ENCODE data around the gene GRID2IP. TPM values are rescaled to one million over a fixed set of nuclear protein-coding genes. Genes with fewer than 3 reads are reported as not detected.

The GRID2IP gene
- total RNA-seq, 1 experiment from 2014 or later, result not detected

GRCh38 chr7:6478186-6478585 is 73.1 kb downstream of the GRID2IP start:
- POLR2A ChIA-PET (ENCODE audit: low non-redundant PET), result interaction anchor here (0.6 kb wide), 1 partner anchor 38 kb away, joined by 4 read pairs; no protein-coding TSS in a partner anchor
- no peak overlapping the region for H3K4me3 ChIP-seq (ENCODE audit: low read depth, low read length, poor library complexity, severe bottlenecking)
- no peak for DNase-seq (ENCODE audit: low spot score)
- BruUV-seq (replicated peaks), result no TSS peak
- no peaks in the 10 kb centered on the region for H3K9me3 ChIP-seq (ENCODE audit: low read depth, low read length, poor library complexity, severe bottlenecking)
- CTCF ChIA-PET, result no interaction called here
- TF ChIP-seq EZH2 (IDR thresholded peaks at IDR 0.05; ENCODE audit: borderline replicate concordance, low read depth, low read length, poor library complexity, severe bottlenecking), result no peak
- TF ChIP-seq, protein P1, sequence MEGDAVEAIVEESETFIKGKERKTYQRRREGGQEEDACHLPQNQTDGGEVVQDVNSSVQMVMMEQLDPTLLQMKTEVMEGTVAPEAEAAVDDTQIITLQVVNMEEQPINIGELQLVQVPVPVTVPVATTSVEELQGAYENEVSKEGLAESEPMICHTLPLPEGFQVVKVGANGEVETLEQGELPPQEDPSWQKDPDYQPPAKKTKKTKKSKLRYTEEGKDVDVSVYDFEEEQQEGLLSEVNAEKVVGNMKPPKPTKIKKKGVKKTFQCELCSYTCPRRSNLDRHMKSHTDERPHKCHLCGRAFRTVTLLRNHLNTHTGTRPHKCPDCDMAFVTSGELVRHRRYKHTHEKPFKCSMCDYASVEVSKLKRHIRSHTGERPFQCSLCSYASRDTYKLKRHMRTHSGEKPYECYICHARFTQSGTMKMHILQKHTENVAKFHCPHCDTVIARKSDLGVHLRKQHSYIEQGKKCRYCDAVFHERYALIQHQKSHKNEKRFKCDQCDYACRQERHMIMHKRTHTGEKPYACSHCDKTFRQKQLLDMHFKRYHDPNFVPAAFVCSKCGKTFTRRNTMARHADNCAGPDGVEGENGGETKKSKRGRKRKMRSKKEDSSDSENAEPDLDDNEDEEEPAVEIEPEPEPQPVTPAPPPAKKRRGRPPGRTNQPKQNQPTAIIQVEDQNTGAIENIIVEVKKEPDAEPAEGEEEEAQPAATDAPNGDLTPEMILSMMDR (conservative IDR thresholded peaks at IDR 0.05; ENCODE audit: low read depth, low read length), result no peak
- no peak overlapping the region for H3K27ac ChIP-seq (ENCODE audit: low read depth, low read length, poor library complexity, severe bottlenecking)
- intact Hi-C loops (cut with micrococcal nuclease; ENCODE audit: unreplicated experiment), result no loop called here
- no peaks in the 10 kb centered on the region for H3K27me3 ChIP-seq (replicated peaks; ENCODE audit: insufficient read depth, low read depth, low read length, poor library complexity)
- peaks cover 12% of the 10 kb centered on the region for H3K4me1 ChIP-seq (ENCODE audit: insufficient read depth, low read length, poor library complexity, severe bottlenecking)
- peaks cover 31% of the 10 kb centered on the region for H3K36me3 ChIP-seq (ENCODE audit: insufficient read depth, low read length, poor library complexity, severe bottlenecking)

GRCh38 chr7:6477318-6477660 is 74.0 kb downstream of the GRID2IP start:
- BruUV-seq (replicated peaks), result no TSS peak
- H3K4me1 ChIP-seq (ENCODE audit: insufficient read depth, low read length, poor library complexity, severe bottlenecking), result peaks cover 8% of the 10 kb centered on the region
- POLR2A ChIA-PET (ENCODE audit: low non-redundant PET), result interaction anchor here (0.6 kb wide), 1 partner anchor 39 kb away, joined by 4 read pairs; no protein-coding TSS in a partner anchor
- CTCF ChIA-PET, result no interaction called here
- no peak overlapping the region for H3K27ac ChIP-seq (ENCODE audit: low read depth, low read length, poor library complexity, severe bottlenecking)
- no peak for DNase-seq (ENCODE audit: low spot score)
- no peaks in the 10 kb centered on the region for H3K27me3 ChIP-seq (replicated peaks; ENCODE audit: insufficient read depth, low read depth, low read length, poor library complexity)
- intact Hi-C loops (cut with micrococcal nuclease; ENCODE audit: unreplicated experiment), result no loop called here
- no peak overlapping the region for H3K4me3 ChIP-seq (ENCODE audit: low read depth, low read length, poor library complexity, severe bottlenecking)
- H3K36me3 ChIP-seq (ENCODE audit: insufficient read depth, low read length, poor library complexity, severe bottlenecking), result peaks cover 35% of the 10 kb centered on the region
- no peak for TF ChIP-seq EZH2 (IDR thresholded peaks at IDR 0.05; ENCODE audit: borderline replicate concordance, low read depth, low read length, poor library complexity, severe bottlenecking)
- TF ChIP-seq, protein P1 (conservative IDR thresholded peaks at IDR 0.05; ENCODE audit: low read depth, low read length), result no peak
- no peaks in the 10 kb centered on the region for H3K9me3 ChIP-seq (ENCODE audit: low read depth, low read length, poor library complexity, severe bottlenecking)

- Histone ChIP-seq H3K36me3 (ENCODE audit: insufficient read depth, low read length, poor library complexity, severe bottlenecking) (peaks cover 33% of the 10 kb centered on the region), H3K27me3 (replicated peaks; ENCODE audit: insufficient read depth, low read depth, low read length, poor library complexity) (no peaks in the 10 kb centered on the region), H3K27ac (ENCODE audit: low read depth, low read length, poor library complexity, severe bottlenecking) (no peak overlapping the region), H3K4me1 (ENCODE audit: insufficient read depth, low read length, poor library complexity, severe bottlenecking) (peaks cover 5% of the 10 kb centered on the region), H3K4me3 (ENCODE audit: low read depth, low read length, poor library complexity, severe bottlenecking) (no peak overlapping the region), H3K9me3 (ENCODE audit: low read depth, low read length, poor library complexity, severe bottlenecking) (no peaks in the 10 kb centered on the region)
- POLR2A ChIA-PET (ENCODE audit: low non-redundant PET), result no interaction called here
- intact Hi-C loops (cut with micrococcal nuclease; ENCODE audit: unreplicated experiment), result no loop called here
- CTCF ChIA-PET, result no interaction called here
- DNase-seq (ENCODE audit: low spot score), result no peak
- no TSS peak for BruUV-seq (replicated peaks)
- TF ChIP-seq EZH2 (IDR thresholded peaks at IDR 0.05; ENCODE audit: borderline replicate concordance, low read depth, low read length, poor library complexity, severe bottlenecking), result no peak
- TF ChIP-seq, protein P1 (conservative IDR thresholded peaks at IDR 0.05; ENCODE audit: low read depth, low read length), result no peak
Observed at GRCh38 chr7:6476596-6477317, 74.5 kb downstream of the GRID2IP start.
